ENCODE data around the gene PHF21B. TPM values are rescaled to one million over a fixed set of nuclear protein-coding genes. Genes with fewer than 3 reads are reported as not detected.

PHF21B gene
- total and polyA plus RNA-seq, 2 of the 8 experiments (the other 6 are each of a cell fraction or from before 2014, with no cell fraction given) = 19.3 to 68.1 TPM

GRCh38 chr22:44878483-44879300 lies 131.1 kb downstream of the PHF21B start:
- H2BK15ac ChIP-seq (ENCODE audit: low read length) = no peak overlapping the region
- TF ChIP-seq SP4 (IDR thresholded peaks at IDR 0.05; ENCODE audit: low read length) = no peak
- TF ChIP-seq TCF12 (IDR thresholded peaks at IDR 0.05; ENCODE audit: low read depth, low read length) = no peak
- no peak for TF ChIP-seq CBX5 (IDR thresholded peaks at IDR 0.05; ENCODE audit: low read depth, low read length)
- H3K23ac ChIP-seq (ENCODE audit: insufficient read length) = no peak overlapping the region
- FAIRE-seq (no peak), DNase-seq (ENCODE audit: low read depth in 1 of 2, low spot score in 2 of 2) (no peak)
- H4K20me1 ChIP-seq (replicated peaks in 1 of 2; ENCODE audit: control insufficient read depth in 1 of 2, insufficient read depth in 2 of 2, low read length in 2 of 2) = peaks cover 0 to under 1% of the 10 kb centered on the region in 2 experiments
- no peaks in the 10 kb centered on the region for H3K4me1 ChIP-seq (replicated peaks in 1 of 4; ENCODE audit: control insufficient read depth in 3 of 4, insufficient read depth in 4 of 4, low read length in 3 of 4)
- peak overlapping the region; percentile 75; the same call in 1 of the 2 replicates for H4K8ac ChIP-seq (ENCODE audit: extremely low read depth, insufficient read depth, low read length)
- ChIA-PET POLR2A (ENCODE audit: partially characterized antibody) (interaction anchor here (1.1 kb wide), 1 partner anchor 9 kb away, joined by 3 read pairs; no protein-coding TSS in a partner anchor), CTCF (ENCODE audit: partially characterized antibody) (interaction anchor here (1.0 to 2.1 kb wide), 2 partner anchors 46 to 58 kb away, joined by 5 read pairs; no protein-coding TSS in a partner anchor)
- no peak overlapping the region for H2BK20ac ChIP-seq (ENCODE audit: low read length)
- WGBS, 2 experiments (ENCODE audit: extremely low coverage in 1 of 2, insufficient coverage in 1 of 2, insufficient read length in 1 of 2, insufficient replicate concordance in 2 of 2, low coverage in 1 of 2, low lambda C conversion rate in 2 of 2, missing lambda C conversion rate in 1 of 2) = 91% methylated on average over 12 of the region's 14 CpGs; no CpG with 5 or more reads in 1 of the 2 experiments
- no peak overlapping the region for H3K27ac ChIP-seq (ENCODE audit: low read depth, low read length)
- H3K36me3 ChIP-seq (ENCODE audit: control insufficient read depth in 2 of 4, insufficient read depth in 4 of 4, low read length in 3 of 4) = peaks cover 4 to 24% (median 9%) of the 10 kb centered on the region in 4 experiments; a peak in 5 of 8 replicates
- H3K9ac ChIP-seq (replicated peaks in 1 of 4; ENCODE audit: extremely low read depth in 1 of 4, low read depth in 3 of 4, low read length in 3 of 4) = no peak overlapping the region
- H2BK120ac ChIP-seq (replicated peaks; ENCODE audit: low read depth, low read length) = no peak overlapping the region
- H3K18ac ChIP-seq (ENCODE audit: extremely low read depth, low read length) = no peak overlapping the region
- peaks cover 0 to 8% of the 10 kb centered on the region in 2 experiments; a peak in 2 of 4 replicates for H3K9me3 ChIP-seq (ENCODE audit: insufficient read depth in 2 of 2, low read depth in 1 of 2, low read length in 1 of 2)
- H2AK5ac ChIP-seq (ENCODE audit: low read depth, low read length) = no peak overlapping the region
- no peak overlapping the region for H3K4me3 ChIP-seq (ENCODE audit: extremely low read depth in 1 of 4, insufficient read depth in 2 of 4, low read depth in 3 of 4, low read length in 4 of 4)
- H3K27me3 ChIP-seq (replicated peaks in 1 of 4; ENCODE audit: control insufficient read depth in 3 of 4, extremely low read depth in 1 of 4, insufficient read depth in 3 of 4, low read length in 3 of 4) = no peaks in the 10 kb centered on the region
- no peak overlapping the region for H3K14ac ChIP-seq (ENCODE audit: insufficient read length)
- H4K91ac ChIP-seq (replicated peaks; ENCODE audit: insufficient read length, low read length) = no peak overlapping the region
- no peaks in the 10 kb centered on the region for H3K23me2 ChIP-seq (ENCODE audit: low read depth, low read length)
- H2AFZ ChIP-seq (ENCODE audit: low read length) = no peak overlapping the region
- H4K5ac ChIP-seq (ENCODE audit: insufficient read length, low read depth, low read length) = no peak overlapping the region
- no peak overlapping the region for H3K56ac ChIP-seq (replicated peaks; ENCODE audit: insufficient read length, low read depth, low read length)
- no peak overlapping the region for H2BK5ac ChIP-seq (ENCODE audit: low read depth, low read length)
- no peak overlapping the region for H3K4ac ChIP-seq (replicated peaks; ENCODE audit: insufficient read length, low read depth, low read length)
- H3K79me1 ChIP-seq (ENCODE audit: low read depth, low read length) = no peaks in the 10 kb centered on the region
- H3K4me2 ChIP-seq (ENCODE audit: insufficient read depth in 1 of 2, low read depth in 2 of 2, low read length in 2 of 2) = no peak overlapping the region
- H2BK12ac ChIP-seq (ENCODE audit: low read depth, low read length) = no peak overlapping the region
- H3K79me2 ChIP-seq (ENCODE audit: control insufficient read depth in 1 of 2, insufficient read depth in 2 of 2, low read length in 2 of 2) = no peaks in the 10 kb centered on the region

Measured in H1 (cell line).